AG04449 (cell line): ENCODE measurements around the gene OSTN.

ENCODE experiments used
- CTCF ChIA-PET: fragments of 350-600 bp; formaldehyde crosslinking; extraction: SDS; loops from one replicate; lab custom pipeline; 2021; ENCODE audit warnings: antibody characterized with exemption; lab: Yijun Ruan, JAX
- POLR2A ChIA-PET: fragments of 400-600, 350-600 bp; formaldehyde crosslinking; extraction: SDS; loops from one replicate; lab custom pipeline; 2020; ENCODE audit warnings: antibody characterized with exemption, inconsistent platforms; lab: Yijun Ruan, JAX
- DNase-seq: peaks from one replicate; pipeline ENCODE4 v3.0.0-alpha.2; 2010; ENCODE audit warnings: low read depth, low spot score
- H3K4me3 ChIP-seq: 2 replicates; pipeline ENCODE4 v1.5.1; 2011; ENCODE audit warnings: low read depth, mild to moderate bottlenecking, control low read depth, low read length
- TF ChIP-seq, protein P1 (sequence below): IDR thresholded peaks from one replicate; pipeline ENCODE4 v1.5.1; 2011; ENCODE audit warnings: mild to moderate bottlenecking, moderate library complexity, low read length, control low read depth, inconsistent platforms; ENCODE audit not compliant: insufficient read depth; ENCODE audit errors: missing control alignments

The OSTN gene

DNA sequence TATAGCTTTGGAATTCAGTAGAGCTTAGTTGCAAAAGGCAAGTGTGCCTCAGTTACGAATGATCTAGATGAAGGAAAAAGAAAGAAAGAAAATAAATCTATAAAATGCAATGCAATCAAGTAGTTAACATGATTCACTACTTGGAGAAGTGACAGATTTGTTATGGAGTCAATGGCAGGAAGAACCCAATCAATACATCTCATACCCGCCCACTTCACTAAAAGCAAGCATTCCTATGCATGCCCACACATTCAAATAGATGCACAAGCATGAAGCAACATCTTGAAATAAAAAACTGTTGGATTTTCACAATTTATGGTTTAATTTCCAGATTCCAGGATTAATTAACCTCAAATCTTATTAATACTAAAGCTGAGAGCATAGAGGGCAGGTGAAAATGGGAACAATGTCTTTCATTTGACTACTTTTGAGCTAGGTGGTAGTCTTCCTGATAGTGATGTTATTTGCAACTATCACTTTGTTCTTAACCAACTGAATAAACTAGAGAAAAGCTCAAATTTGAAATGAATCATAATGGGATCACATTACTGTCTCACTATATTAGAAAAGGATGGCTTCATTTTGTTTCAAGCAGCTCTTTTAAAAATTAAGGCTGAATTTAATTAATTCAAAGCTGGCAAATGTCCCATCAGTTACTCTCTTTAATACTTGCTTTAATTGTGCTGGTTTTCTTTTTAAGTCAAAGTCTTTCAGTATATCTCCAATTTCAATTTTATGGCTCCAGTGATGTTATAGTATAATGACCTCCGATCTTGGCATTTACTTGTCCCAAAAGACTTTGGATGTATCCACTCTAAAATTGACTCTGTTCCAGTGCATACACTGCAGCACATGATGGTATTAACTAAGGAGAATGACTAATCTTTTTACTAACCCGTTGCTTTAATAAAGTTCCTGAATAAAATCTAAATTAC lies 83.5 kb downstream of the OSTN start:
- no peak overlapping the region for H3K4me3 ChIP-seq
- ChIA-PET CTCF (no interaction called here), POLR2A (no interaction called here)
- TF ChIP-seq, protein P1, sequence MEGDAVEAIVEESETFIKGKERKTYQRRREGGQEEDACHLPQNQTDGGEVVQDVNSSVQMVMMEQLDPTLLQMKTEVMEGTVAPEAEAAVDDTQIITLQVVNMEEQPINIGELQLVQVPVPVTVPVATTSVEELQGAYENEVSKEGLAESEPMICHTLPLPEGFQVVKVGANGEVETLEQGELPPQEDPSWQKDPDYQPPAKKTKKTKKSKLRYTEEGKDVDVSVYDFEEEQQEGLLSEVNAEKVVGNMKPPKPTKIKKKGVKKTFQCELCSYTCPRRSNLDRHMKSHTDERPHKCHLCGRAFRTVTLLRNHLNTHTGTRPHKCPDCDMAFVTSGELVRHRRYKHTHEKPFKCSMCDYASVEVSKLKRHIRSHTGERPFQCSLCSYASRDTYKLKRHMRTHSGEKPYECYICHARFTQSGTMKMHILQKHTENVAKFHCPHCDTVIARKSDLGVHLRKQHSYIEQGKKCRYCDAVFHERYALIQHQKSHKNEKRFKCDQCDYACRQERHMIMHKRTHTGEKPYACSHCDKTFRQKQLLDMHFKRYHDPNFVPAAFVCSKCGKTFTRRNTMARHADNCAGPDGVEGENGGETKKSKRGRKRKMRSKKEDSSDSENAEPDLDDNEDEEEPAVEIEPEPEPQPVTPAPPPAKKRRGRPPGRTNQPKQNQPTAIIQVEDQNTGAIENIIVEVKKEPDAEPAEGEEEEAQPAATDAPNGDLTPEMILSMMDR = no peak
- no peak for DNase-seq

DNA sequence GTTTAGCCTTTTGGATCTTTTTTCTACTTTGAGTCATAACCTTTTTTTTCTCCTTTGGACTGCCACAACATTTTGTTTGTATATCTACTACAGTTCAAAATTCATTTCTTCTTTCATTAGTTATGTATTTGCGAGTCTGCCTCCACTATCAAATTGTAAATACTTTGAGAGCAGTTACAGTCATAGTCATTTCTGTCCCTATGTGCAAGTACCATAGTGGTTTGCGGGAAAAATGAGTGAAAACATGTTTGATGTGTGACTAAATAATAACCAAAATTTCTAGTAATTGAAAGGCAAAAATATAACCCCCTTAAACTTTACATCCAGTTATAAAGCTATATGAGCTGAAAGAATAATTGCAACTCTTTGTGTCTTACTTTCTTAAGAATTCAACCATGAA lies 84.4 kb downstream of the OSTN start:
- H3K4me3 ChIP-seq = no peak overlapping the region
- no peak for DNase-seq
- TF ChIP-seq, protein P1 = no peak
- ChIA-PET CTCF (interaction anchor here (1.4 kb wide), 1 partner anchor 13 kb away, joined by 4 read pairs; no protein-coding TSS in a partner anchor), POLR2A (no interaction called here)

DNA sequence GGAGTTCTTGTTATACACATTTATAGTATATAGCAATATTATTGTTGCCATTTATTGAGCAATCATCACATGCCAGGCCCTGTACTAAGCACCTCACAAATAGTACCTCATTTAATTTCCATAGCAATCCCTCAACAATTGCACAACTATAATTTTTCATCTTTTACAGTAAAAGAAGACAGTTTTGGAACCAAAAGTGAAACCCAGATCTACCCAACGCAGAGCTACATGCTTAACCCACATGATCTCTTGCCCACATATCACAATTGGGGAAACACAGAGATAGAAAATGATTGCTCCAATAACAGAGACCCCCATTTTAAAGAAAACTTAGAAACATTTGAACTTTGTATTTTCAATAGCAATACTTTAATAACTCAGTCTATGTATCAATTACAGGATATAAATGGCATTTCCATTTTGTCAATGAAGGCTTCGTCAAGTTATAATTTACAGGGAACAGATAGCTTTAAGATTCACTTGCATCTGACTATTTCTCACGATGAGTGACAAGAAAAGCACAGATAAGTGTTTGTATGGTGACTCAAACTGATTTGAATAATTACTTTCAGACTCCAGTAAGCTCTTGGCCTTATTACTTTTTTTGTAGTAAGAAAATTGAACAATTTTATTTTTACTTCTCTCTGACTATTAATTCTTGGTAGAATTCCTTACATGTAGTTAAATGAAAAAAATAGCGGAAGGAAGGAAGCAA lies 91.4 kb downstream of the OSTN start:
- no peak for DNase-seq
- POLR2A ChIA-PET = no interaction called here
- TF ChIP-seq, protein P1 = no peak
- CTCF ChIA-PET = no interaction called here
- H3K4me3 ChIP-seq = no peak overlapping the region

DNA sequence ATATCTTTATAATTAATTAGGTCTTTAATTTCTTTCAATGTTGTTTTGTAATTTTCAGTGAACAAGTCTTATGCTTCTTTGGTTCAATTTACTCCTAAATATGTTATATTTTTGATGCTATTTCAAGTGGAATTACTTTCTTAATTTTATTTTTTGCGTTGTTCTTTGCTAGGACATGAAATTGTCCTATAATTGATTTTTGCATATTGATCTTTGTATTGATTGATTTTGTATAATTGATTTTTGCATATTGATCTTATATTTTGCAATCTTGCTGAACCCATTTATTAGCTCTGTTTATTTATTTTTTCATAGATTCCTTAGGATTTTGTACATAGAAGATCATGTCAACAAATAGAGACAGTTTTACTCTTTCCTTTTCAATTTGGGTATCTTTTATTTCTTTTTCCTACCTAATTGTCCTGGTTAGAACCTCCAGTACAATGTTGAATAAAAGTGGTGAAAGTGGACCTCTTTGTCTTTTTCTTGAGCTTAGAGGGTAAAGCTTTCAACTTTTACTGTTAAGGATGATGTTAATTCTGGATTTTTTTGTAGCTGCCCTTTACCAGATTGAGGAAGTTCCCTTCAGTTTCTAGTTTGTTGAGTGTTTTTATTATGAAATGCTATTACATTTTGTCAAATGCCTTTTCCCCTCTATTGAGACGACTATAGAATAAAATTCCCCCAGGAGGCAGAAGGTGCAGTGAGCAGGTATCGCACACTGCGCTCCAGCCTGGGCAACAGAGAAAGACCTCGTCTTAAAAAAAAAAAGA lies 93.4 kb downstream of the OSTN start:
- CTCF ChIA-PET = no interaction called here
- TF ChIP-seq, protein P1 = no peak
- H3K4me3 ChIP-seq = no peak overlapping the region
- no peak for DNase-seq
- POLR2A ChIA-PET = no interaction called here

DNA sequence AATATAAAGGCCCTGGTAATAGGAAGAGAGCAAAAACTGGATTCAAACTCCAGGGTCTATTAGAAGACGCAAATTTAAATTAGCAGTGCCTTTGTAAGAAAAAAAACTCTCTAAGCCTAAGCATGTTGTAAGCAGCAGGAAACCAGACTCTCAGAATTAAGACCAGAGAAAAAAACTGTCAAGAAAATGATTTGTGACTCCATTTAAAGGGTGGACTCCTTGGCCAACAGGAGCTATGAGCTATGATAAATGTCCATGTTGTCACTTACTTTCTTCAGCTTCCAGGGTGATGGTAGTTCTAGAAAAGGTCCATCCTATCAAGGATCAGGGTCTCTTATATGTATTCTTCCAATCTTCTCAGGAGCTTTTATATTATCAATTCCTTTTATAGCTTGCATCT lies 95.2 kb downstream of the OSTN start:
- TF ChIP-seq, protein P1 = no peak
- POLR2A ChIA-PET = no interaction called here
- no peak for DNase-seq
- H3K4me3 ChIP-seq = no peak overlapping the region
- CTCF ChIA-PET = no interaction called here
